ENCODE data around the gene FMO5. TPM values are rescaled to one million over a fixed set of nuclear protein-coding genes. Genes with fewer than 3 reads are reported as not detected.
"Not testable (repeated sequence)": the region's sequence is repeated elsewhere in the genome, so short reads cannot be mapped to it uniquely, and the experiment has no call there.

Gene FMO5
- total RNA-seq, 1 donor from 2014 or later, result 0.47 TPM

GRCh38 chr1:147238053-147238902 is 13.1 kb upstream of the FMO5 start:
- no peak for DNase-seq (ENCODE audit: low read depth, low spot score)
- Mint-ChIP-seq H3K36me3 (ENCODE audit: low read depth) (peaks cover 3% of the 10 kb centered on the region), H3K4me1 (peaks cover 9% of the 10 kb centered on the region), H3K4me3 (no peak overlapping the region), H3K27ac (ENCODE audit: unreplicated experiment) (no peak overlapping the region), H3K9me3 (peaks cover 2% of the 10 kb centered on the region), H3K27me3 (ENCODE audit: low read depth) (peaks cover 2% of the 10 kb centered on the region)
- TF ChIP-seq CTCF (conservative IDR thresholded peaks at IDR 0.05), result no peak

- Mint-ChIP-seq H3K27ac (ENCODE audit: unreplicated experiment) (no peak overlapping the region), H3K27me3 (ENCODE audit: low read depth) (peaks cover 2% of the 10 kb centered on the region), H3K4me3 (no peak overlapping the region), H3K4me1 (peaks cover 8% of the 10 kb centered on the region), H3K36me3 (ENCODE audit: low read depth) (peaks cover 3% of the 10 kb centered on the region), H3K9me3 (peaks cover 2% of the 10 kb centered on the region)
- no peak for TF ChIP-seq CTCF (conservative IDR thresholded peaks at IDR 0.05)
- no peak for DNase-seq (ENCODE audit: low read depth, low spot score)
These were observed 12.0 kb upstream of the FMO5 start for GRCh38 chr1:147236959-147237791.

GRCh38 chr1:147236448-147236847 is 11.3 kb upstream of the FMO5 start:
- peaks cover 3% of the 10 kb centered on the region for H3K36me3 Mint-ChIP-seq (ENCODE audit: low read depth)
- H3K4me3 Mint-ChIP-seq, result no peak overlapping the region
- peaks cover 5% of the 10 kb centered on the region for H3K4me1 Mint-ChIP-seq
- peaks cover 2% of the 10 kb centered on the region for H3K9me3 Mint-ChIP-seq
- DNase-seq (ENCODE audit: low read depth, low spot score), result no peak
- H3K27ac Mint-ChIP-seq (ENCODE audit: unreplicated experiment), result no peak overlapping the region
- no peak for TF ChIP-seq CTCF (conservative IDR thresholded peaks at IDR 0.05)
- peaks cover 2% of the 10 kb centered on the region for H3K27me3 Mint-ChIP-seq (ENCODE audit: low read depth)

GRCh38 chr1:147235822-147236221 is 10.7 kb upstream of the FMO5 start:
- Mint-ChIP-seq H3K9me3 (peaks cover 2% of the 10 kb centered on the region), H3K27ac (ENCODE audit: unreplicated experiment) (no peak overlapping the region), H3K4me3 (no peak overlapping the region), H3K36me3 (ENCODE audit: low read depth) (peaks cover 9% of the 10 kb centered on the region), H3K4me1 (peaks cover 5% of the 10 kb centered on the region), H3K27me3 (ENCODE audit: low read depth) (peaks cover 2% of the 10 kb centered on the region)
- no peak for TF ChIP-seq CTCF (conservative IDR thresholded peaks at IDR 0.05)
- DNase-seq (ENCODE audit: low read depth, low spot score), result no peak

GRCh38 chr1:147233903-147234302 is 8.8 kb upstream of the FMO5 start:
- not testable (repeated sequence) for H3K27ac Mint-ChIP-seq (ENCODE audit: unreplicated experiment); H3K27me3 Mint-ChIP-seq (ENCODE audit: low read depth); H3K4me3 Mint-ChIP-seq; H3K9me3 Mint-ChIP-seq; H3K36me3 Mint-ChIP-seq (ENCODE audit: low read depth); DNase-seq (ENCODE audit: low read depth, low spot score); H3K4me1 Mint-ChIP-seq

- H3K9me3 Mint-ChIP-seq; H3K36me3 Mint-ChIP-seq (ENCODE audit: low read depth); H3K4me3 Mint-ChIP-seq; H3K4me1 Mint-ChIP-seq; H3K27ac Mint-ChIP-seq (ENCODE audit: unreplicated experiment); DNase-seq (ENCODE audit: low read depth, low spot score): not testable (repeated sequence)
- H3K27me3 Mint-ChIP-seq (ENCODE audit: low read depth), result peaks cover 10% of the 10 kb centered on the region
These were observed 5.9 kb upstream of the FMO5 start for GRCh38 chr1:147231032-147231431.

Data from neural crest cell (in vitro differentiated cells).